GM12874 (cell line): ENCODE measurements around the gene CCNYL1.

Experiments
- TF ChIP-seq, protein P1 (sequence below): IDR thresholded peaks from 2 replicates; pipeline ENCODE4 v1.5.1; 2011; ENCODE audit warnings: low read depth, mild to moderate bottlenecking, control low read depth, low read length, moderate library complexity; ENCODE audit not compliant: insufficient read depth

Gene CCNYL1

GRCh38 chr2:207704671-207705070, 6.8 kb upstream of the CCNYL1 start:
- TF ChIP-seq, protein P1, sequence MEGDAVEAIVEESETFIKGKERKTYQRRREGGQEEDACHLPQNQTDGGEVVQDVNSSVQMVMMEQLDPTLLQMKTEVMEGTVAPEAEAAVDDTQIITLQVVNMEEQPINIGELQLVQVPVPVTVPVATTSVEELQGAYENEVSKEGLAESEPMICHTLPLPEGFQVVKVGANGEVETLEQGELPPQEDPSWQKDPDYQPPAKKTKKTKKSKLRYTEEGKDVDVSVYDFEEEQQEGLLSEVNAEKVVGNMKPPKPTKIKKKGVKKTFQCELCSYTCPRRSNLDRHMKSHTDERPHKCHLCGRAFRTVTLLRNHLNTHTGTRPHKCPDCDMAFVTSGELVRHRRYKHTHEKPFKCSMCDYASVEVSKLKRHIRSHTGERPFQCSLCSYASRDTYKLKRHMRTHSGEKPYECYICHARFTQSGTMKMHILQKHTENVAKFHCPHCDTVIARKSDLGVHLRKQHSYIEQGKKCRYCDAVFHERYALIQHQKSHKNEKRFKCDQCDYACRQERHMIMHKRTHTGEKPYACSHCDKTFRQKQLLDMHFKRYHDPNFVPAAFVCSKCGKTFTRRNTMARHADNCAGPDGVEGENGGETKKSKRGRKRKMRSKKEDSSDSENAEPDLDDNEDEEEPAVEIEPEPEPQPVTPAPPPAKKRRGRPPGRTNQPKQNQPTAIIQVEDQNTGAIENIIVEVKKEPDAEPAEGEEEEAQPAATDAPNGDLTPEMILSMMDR: no peak

GRCh38 chr2:207706936-207707860, 4.2 kb upstream of the CCNYL1 start:
- TF ChIP-seq, protein P1: no peak

DNA sequence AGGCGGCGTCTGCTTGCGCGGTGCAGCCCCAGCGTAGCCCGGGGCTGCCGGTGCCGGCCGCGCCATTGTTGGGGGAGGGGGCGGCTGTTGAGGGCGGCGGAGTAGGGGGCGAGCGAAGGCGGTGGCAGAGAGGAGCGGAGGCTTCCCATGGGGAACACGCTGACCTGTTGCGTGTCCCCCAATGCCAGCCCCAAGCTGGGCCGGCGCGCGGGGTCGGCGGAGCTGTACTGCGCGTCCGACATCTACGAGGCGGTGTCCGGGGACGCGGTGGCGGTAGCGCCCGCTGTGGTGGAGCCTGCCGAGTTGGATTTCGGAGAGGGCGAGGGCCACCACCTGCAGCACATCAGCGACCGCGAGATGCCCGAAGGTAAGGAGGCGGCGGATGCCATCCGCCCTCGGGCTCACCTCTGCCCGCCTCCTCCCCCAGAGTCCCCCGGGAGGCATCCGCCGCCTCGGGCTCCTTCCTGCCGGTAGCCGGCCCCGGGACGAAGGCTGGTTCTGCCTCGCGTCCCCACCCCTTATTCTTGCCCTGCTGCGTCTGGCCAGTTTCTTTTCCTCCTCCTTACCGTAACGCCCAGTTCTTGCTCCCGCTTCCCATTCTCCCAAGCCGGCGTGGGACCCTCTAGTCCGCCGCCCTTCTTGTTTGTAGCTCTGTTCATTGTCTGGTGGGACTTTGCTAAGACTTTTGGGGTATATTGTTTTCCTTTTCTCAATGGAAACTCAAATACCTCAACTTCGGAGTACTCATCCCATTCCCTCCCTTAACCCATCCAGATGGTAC, 500 bp downstream of the CCNYL1 start:
- TF ChIP-seq, protein P1: no peak

DNA sequence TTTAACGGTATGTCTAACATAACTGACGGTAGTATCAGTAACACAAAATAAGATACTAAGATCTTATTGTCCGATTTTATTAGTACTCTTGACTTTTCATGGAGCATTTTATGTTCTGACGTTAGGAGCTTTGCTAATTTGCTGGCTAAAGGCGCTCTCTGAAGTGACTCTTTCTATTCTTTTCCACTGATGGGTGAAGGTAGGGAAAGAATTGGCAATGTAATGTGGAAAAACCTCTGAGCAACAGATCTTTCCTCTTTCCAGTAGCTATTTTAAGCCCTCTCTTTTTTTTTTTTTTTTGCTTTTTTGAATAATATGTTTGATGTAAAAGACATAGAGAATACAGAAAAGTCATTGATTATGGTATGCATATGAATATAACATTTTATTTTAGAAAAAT, 4.6 kb downstream of the CCNYL1 start:
- TF ChIP-seq, protein P1: no peak

DNA sequence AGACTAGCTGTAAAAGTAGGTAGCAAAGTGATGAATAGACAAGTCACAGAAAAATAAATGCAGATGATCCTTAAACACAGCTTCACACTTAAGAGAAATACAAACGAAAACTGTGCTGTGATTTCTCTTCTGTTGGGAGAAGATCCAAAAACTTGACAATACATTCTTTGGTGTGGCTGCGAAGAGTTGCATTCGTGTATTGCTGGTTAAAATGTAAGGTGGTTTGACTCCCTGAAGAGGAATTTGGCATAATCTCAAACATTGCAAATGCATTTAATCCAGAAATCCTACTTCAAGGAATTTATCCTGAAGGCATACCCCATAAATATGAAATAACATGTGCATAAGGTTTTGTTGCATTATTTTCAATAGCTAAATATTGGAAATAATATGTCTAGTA, 7.1 kb downstream of the CCNYL1 start:
- TF ChIP-seq, protein P1: no peak

DNA sequence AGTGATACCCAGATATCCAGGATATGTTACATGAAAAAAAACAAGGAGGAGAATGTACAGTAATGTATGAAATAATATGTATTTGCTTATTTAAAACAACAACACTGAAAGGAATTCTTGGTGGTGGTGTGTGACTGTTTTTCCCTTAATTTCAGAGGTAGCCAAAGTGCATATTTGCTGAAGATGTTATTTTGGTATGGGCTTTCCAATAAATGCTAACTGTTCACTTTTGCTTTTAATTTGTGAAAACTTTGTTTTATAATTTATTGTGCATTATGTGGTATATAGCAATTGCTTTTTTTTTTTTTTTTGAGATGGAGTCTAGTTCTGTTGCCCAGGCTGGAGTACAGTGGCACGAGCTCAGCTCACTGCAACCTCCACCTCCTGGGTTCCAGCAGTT, 7.6 kb downstream of the CCNYL1 start:
- TF ChIP-seq, protein P1: no peak

DNA sequence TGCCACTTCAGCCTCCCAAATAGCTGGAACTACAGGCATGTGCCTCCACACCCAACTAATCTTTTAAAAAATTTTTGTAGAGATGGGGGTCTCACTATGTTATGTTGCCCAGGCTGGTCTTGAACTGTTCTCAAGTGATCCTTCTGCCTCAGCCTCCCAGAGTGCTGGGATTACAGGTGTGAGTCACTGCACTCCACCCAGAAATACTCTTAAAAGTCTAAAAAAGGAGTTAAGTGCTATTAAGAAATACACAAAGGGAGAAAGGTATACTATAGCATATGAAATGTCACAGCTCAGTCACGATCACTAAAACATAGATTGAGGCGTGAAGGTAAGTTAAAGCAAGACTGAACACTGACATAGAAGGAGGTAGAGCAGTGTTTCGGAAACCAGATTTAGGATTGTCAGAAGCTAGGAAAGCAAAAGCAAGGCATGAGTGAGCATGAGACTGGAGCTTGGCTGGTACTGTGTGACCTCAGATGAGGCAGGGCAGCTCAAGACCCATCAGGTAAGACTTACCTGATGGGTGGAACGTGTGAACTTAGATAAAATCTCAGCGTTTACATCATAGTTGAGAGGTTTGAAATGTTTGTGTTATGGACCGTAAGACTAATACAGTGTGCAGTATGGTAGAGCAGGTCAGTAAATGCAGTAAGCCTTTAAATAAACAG, 9.2 kb downstream of the CCNYL1 start:
- TF ChIP-seq, protein P1: no peak
